ENCODE results near the gene MED16. TPM values are rescaled to one million over a fixed set of nuclear protein-coding genes. Genes with fewer than 3 reads are reported as not detected.

MED16 gene
- total RNA-seq, 1 experiment from 2014 or later = 66.9 TPM

- H3K27me3 Mint-ChIP-seq (ENCODE audit: low read depth) = no peaks in the 10 kb centered on the region
- no peak for ATAC-seq
- H3K4me3 Mint-ChIP-seq = no peak overlapping the region
- DNase-seq (ENCODE audit: low spot score) = no peak
- peak overlapping the region; percentile 82 for H3K27ac Mint-ChIP-seq
- peaks cover 36% of the 10 kb centered on the region for H3K36me3 Mint-ChIP-seq
- ChIA-PET POLR2A (no interaction called here), CTCF (no interaction called here)
- no peaks in the 10 kb centered on the region for H3K4me1 Mint-ChIP-seq
- H3K9me3 Mint-ChIP-seq = no peaks in the 10 kb centered on the region
- no peak for TF ChIP-seq KAT7 (CRISPR knock-in tag; IDR thresholded peaks at IDR 0.05; ENCODE audit: borderline replicate concordance)
- TF ChIP-seq, protein P1, sequence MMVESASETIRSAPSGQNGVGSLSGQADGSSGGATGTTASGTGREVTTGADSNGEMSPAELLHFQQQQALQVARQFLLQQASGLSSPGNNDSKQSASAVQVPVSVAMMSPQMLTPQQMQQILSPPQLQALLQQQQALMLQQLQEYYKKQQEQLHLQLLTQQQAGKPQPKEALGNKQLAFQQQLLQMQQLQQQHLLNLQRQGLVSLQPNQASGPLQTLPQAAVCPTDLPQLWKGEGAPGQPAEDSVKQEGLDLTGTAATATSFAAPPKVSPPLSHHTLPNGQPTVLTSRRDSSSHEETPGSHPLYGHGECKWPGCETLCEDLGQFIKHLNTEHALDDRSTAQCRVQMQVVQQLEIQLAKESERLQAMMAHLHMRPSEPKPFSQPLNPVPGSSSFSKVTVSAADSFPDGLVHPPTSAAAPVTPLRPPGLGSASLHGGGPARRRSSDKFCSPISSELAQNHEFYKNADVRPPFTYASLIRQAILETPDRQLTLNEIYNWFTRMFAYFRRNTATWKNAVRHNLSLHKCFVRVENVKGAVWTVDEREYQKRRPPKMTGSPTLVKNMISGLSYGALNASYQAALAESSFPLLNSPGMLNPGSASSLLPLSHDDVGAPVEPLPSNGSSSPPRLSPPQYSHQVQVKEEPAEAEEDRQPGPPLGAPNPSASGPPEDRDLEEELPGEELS (CRISPR knock-in tag; IDR thresholded peaks at IDR 0.05) = no peak
- no peak for TF ChIP-seq ZNF263 (CRISPR knock-in tag; IDR thresholded peaks at IDR 0.05; ENCODE audit: low read depth)
- TF ChIP-seq NFYB (CRISPR knock-in tag; conservative IDR thresholded peaks at IDR 0.05; ENCODE audit: low read depth) = no peak
- TF ChIP-seq, protein P2, sequence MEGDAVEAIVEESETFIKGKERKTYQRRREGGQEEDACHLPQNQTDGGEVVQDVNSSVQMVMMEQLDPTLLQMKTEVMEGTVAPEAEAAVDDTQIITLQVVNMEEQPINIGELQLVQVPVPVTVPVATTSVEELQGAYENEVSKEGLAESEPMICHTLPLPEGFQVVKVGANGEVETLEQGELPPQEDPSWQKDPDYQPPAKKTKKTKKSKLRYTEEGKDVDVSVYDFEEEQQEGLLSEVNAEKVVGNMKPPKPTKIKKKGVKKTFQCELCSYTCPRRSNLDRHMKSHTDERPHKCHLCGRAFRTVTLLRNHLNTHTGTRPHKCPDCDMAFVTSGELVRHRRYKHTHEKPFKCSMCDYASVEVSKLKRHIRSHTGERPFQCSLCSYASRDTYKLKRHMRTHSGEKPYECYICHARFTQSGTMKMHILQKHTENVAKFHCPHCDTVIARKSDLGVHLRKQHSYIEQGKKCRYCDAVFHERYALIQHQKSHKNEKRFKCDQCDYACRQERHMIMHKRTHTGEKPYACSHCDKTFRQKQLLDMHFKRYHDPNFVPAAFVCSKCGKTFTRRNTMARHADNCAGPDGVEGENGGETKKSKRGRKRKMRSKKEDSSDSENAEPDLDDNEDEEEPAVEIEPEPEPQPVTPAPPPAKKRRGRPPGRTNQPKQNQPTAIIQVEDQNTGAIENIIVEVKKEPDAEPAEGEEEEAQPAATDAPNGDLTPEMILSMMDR (IDR thresholded peaks at IDR 0.05) = no peak
- TF ChIP-seq RORB (CRISPR knock-in tag; IDR thresholded peaks at IDR 0.05) = no peak
- no peak for TF ChIP-seq CBFB (CRISPR knock-in tag; IDR thresholded peaks at IDR 0.05; ENCODE audit: low read depth)
- no peak for TF ChIP-seq GRHL2 (CRISPR knock-in tag; IDR thresholded peaks at IDR 0.05; ENCODE audit: insufficient replicate concordance, severe bottlenecking)
- TF ChIP-seq, protein P3, sequence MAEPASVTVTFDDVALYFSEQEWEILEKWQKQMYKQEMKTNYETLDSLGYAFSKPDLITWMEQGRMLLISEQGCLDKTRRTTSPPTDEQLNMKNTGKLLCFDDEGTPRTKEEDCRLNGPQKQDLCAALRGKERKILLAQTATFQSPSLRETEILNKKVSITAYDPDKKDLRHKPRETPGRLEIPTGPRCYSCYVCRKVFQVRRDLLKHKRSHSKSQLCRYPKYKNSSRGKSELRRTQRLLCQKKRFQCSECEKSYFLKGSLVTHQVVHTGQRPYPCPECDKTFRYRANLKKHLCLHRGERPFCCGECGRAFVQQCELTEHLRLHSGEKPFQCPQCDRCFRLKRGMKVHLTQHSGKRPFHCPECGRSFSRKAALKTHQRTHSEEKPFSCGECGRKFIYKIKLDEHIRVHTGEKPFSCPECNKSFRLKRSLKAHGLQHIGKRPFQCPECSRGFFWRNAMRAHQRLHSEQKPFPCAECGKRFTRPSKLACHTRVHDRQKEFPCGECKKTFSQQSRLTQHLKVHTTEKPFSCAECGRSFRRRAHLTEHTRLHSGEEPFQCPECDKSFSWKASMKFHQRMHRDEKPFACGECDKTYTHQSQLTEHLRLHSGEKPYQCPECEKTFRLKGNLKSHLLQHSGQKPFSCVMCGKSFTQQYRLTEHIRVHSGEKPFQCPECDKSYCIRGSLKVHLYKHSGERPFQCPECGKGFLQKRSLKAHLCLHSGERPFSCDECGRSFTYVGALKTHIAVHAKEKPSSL (CRISPR knock-in tag; conservative IDR thresholded peaks at IDR 0.05) = no peak
- no peak for TF ChIP-seq E2F5 (CRISPR knock-in tag; IDR thresholded peaks at IDR 0.05)
- TF ChIP-seq, protein P4, sequence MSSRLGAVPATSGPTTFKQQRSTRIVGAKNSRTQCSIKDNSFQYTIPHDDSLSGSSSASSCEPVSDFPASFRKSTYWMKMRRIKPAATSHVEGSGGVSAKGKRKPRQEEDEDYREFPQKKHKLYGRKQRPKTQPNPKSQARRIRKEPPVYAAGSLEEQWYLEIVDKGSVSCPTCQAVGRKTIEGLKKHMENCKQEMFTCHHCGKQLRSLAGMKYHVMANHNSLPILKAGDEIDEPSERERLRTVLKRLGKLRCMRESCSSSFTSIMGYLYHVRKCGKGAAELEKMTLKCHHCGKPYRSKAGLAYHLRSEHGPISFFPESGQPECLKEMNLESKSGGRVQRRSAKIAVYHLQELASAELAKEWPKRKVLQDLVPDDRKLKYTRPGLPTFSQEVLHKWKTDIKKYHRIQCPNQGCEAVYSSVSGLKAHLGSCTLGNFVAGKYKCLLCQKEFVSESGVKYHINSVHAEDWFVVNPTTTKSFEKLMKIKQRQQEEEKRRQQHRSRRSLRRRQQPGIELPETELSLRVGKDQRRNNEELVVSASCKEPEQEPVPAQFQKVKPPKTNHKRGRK (CRISPR knock-in tag; IDR thresholded peaks at IDR 0.05; ENCODE audit: borderline replicate concordance) = no peak
- TF ChIP-seq TCF7 (CRISPR knock-in tag; IDR thresholded peaks at IDR 0.05; ENCODE audit: low read depth) = no peak
- TF ChIP-seq FOXJ3 (CRISPR knock-in tag; IDR thresholded peaks at IDR 0.05; ENCODE audit: borderline replicate concordance) = no peak
- TF ChIP-seq, protein P5, sequence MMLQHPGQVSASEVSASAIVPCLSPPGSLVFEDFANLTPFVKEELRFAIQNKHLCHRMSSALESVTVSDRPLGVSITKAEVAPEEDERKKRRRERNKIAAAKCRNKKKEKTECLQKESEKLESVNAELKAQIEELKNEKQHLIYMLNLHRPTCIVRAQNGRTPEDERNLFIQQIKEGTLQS (CRISPR knock-in tag; conservative IDR thresholded peaks at IDR 0.05) = no peak
- TF ChIP-seq ATF6 (CRISPR knock-in tag; IDR thresholded peaks at IDR 0.05) = no peak
- TF ChIP-seq AFF4 (CRISPR knock-in tag; IDR thresholded peaks at IDR 0.05; ENCODE audit: borderline replicate concordance) = no peak
These were observed 46.9 kb upstream of the MED16 start for GRCh38 chr19:939922-940321.

Data from WTC11 (cell line).